NB4 (cell line): ENCODE results near the gene CD96.

Experiments used
- DNase-seq: peaks from one replicate; pipeline ENCODE4 v3.0.0; 2010; ENCODE audit warnings: low read depth
- H3K4me3 ChIP-seq: one replicate; pipeline ENCODE4 v1.5.1; 2011; ENCODE audit warnings: mild to moderate bottlenecking, low read depth, low read length, moderate library complexity
- CTCF ChIP-seq: IDR thresholded peaks from one replicate; pipeline ENCODE4 v1.5.1; 2012; ENCODE audit warnings: low read depth, low read length
- MAX ChIP-seq: IDR thresholded peaks from 2 replicates; pipeline ENCODE4 v1.6.1; 2011; ENCODE audit warnings: low read depth, low read length
- MYC ChIP-seq: IDR thresholded peaks from 2 replicates; pipeline ENCODE4 v1.6.1; 2011; ENCODE audit warnings: low read depth, low read length
- POLR2A ChIP-seq: IDR thresholded peaks from 2 replicates; pipeline ENCODE4 v1.6.1; 2011; ENCODE audit warnings: mild to moderate bottlenecking; ENCODE audit not compliant: insufficient read length; ENCODE audit errors: extremely low read depth

The CD96 gene

DNA sequence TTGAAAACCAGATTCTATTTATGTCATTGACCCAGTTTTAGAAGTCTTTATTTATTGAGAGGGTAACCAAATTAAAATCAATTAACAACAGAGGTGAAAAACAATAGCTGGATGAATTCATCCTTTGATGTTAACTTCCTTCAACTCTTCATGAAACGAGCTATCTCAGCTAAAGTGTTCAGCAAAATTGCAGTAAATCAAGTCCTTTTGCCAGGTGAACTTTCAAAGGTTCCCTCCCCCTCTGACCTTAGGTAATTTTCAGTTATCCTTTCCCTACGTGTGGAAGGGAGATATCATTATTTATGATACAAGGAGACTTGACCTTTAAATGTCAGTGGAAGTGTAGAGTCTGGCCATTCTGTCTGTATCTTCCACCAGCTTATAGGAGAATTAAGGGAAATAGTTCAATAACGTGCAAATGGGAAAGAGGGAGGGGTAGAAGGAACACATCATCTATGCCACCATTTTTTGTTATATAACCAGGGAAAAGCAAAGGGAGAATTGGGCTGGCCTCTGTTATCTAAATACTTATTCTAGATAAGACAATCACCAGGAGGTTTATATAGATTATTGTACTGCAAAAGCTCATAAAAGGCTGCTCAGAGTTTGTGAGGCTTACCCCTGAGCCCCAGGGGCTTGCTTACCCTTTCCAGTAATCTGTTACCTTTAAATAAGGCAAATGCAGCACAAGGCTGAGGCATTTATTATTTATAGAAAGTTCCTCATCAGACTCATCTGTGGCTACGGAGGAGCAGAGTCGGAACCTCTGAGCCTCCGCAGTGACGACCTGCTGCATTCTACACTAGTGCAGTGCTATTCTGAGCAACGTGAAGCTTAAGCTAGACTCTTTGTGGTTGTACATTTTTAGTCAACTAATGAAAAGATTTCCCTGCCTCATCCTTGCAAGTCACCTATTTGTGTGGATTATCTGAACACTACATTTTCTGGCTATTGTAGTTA lies 150.9 kb downstream of the CD96 start:
- H3K4me3 ChIP-seq, result no peak overlapping the region
- TF ChIP-seq MAX (no peak), MYC (no peak), CTCF (no peak), POLR2A (no peak)
- no peak for DNase-seq

GRCh38 chr3:111694471-111694870 lies 152.5 kb downstream of the CD96 start:
- TF ChIP-seq MYC, result no peak
- TF ChIP-seq POLR2A, result no peak
- no peak for TF ChIP-seq CTCF
- TF ChIP-seq MAX, result no peak
- H3K4me3 ChIP-seq, result no peak overlapping the region
- DNase-seq, result no peak

DNA sequence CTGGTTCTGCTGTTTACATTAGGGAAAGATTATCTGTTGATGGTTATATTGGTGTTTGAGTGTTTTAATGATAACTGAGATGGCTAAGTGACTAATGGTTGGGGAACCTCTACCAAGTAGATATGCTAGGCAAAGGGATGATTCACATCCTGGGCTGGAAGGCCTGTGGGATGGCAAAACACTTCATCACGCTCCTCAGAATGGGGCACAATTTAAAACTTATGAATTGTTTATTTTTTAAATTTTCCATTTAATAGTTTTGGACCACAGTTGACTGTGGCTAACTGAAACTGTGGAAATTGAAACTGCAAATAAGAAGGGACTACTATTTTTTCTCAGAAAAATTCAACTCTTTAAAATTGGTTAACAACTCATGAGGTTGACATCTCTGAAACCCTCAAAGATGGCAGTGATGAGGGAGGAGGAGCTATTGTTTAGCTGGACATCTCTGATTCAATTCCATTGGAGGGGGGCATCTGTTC lies 153.7 kb downstream of the CD96 start:
- no peak for DNase-seq
- H3K4me3 ChIP-seq, result no peak overlapping the region

GRCh38 chr3:111700054-111700453 lies 158.1 kb downstream of the CD96 start:
- DNase-seq, result no peak
- no peak overlapping the region for H3K4me3 ChIP-seq
- TF ChIP-seq CTCF, result no peak
- TF ChIP-seq MYC, result no peak
- TF ChIP-seq MAX, result no peak
- TF ChIP-seq POLR2A, result no peak

More for the DNA sequence above, 153.7 kb downstream of the CD96 start:
- TF ChIP-seq CTCF (no peak), MYC (no peak)

DNA sequence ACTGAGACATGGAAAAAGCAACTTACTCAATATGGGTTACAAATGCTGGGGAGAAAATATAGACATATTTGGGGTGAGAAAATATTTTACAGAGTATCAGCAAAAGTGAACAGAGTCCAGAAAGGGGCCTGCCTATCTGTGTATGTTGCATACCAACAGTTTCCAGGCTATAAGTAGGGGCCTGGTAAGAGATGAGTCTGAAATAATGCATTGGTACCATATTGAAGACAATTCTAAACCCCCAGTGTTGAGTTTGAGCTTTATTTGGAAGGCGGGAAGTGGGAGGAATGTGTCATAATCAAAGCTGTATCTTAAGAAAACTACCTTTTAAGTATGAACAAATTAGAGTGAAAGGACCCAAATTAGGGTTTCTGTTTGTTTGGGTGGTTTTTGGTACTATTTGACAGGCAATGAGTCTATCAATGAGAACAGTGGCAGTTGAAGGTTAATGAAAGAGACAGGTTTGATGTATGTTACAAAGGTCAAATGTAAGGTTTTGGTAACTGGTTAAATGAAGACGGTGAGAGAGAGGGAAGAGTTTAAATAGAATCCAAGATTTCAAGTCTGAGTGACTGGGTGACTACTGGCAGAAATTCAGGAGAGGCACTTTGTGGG lies 159.4 kb downstream of the CD96 start:
- no peak for DNase-seq
- TF ChIP-seq CTCF (no peak), POLR2A (no peak), MAX (no peak), MYC (no peak)
- H3K4me3 ChIP-seq, result no peak overlapping the region
